GM19238 (cell line): Measurements from ENCODE around the gene IFNGR2.
"Not testable (repeated sequence)": the region's sequence is repeated elsewhere in the genome, so short reads cannot be mapped to it uniquely, and the experiment has no call there.

Experiments
- DNase-seq: peaks from one replicate; pipeline ENCODE4 v3.0.0; 2011; ENCODE audit warnings: low spot score; ENCODE audit not compliant: insufficient read length

IFNGR2 gene

DNA sequence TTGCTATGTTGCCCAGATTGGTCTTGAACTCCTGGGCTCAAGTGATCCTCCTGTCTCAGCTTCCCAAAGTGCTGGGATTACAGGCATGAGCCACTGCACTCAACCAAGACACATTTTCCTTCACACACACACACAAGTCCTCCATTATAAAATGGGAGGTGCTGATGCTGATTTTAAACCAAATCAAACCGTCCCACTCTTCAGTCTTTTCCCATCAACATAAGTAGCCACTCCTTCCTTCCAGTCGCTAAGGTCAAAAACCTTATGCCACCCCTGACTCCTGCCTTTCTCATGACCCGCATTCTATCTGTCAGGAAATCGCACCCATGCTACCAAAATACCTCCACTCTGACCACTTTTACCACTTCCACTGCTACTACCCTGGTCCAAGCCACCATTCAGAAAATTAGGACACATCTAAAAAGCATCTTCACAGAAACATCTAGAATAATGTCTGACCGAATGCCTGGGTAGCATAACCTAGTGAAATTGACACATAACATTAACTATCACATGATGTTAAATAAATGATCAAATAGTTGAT is 28.0 kb upstream of the IFNGR2 start:
- DNase-seq = no peak

DNA sequence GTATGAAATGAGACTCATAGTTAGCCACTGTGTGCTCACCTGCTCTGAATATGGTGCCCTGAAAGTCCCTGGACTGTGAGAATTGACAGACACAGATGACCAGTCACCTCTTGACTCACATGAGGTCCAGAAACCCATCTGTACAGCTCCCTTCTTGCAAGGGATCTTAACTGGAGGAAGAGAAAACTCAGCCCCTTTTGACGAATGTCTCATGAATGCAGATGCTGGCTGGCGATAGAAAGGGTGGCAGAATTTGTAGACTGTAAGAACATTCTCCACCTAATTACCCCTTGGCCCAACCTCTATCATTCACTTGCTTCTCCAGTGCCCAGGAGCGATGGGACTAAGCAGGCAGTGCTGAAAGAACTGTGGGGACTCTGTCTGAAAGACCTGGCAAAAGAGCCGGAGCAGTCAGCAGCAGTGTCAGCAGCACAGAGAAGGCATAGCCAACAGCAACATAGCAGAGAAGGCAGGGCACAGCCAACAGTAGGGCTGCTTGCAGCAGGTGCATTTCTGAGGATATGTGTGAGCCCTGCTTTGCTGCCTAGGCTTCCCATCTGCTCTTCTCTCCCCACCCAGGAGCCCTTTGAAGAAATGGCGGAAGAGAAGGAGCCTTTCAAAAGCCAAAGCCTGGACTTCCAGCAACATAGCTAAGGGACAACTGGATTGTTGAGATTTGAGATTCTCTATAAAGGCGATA is 25.8 kb upstream of the IFNGR2 start:
- DNase-seq = no peak

GRCh38 chr21:33378081-33378480 is 25.1 kb upstream of the IFNGR2 start:
- no peak for DNase-seq

DNA sequence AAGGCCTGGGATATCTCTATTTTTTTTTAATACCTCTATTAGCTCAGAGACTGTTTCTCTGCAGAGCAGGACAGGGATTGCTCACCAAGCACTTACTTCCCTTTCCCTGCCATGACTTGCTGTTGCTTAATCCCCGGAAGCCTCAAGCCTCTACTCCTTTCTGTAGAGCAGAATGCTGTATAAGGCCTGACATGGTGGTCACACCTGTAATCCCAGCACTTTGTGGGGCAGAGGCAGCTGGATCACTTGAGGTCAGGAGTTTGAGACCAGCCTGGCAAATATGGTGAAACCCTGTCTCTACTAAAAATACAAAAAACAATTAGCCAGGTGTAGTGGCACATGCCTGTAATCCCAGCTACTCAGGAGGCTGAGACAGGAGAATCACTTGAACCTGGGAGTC is 23.3 kb upstream of the IFNGR2 start:
- not testable (repeated sequence) for DNase-seq

GRCh38 chr21:33380483-33380998 is 22.7 kb upstream of the IFNGR2 start:
- no peak for DNase-seq

DNA sequence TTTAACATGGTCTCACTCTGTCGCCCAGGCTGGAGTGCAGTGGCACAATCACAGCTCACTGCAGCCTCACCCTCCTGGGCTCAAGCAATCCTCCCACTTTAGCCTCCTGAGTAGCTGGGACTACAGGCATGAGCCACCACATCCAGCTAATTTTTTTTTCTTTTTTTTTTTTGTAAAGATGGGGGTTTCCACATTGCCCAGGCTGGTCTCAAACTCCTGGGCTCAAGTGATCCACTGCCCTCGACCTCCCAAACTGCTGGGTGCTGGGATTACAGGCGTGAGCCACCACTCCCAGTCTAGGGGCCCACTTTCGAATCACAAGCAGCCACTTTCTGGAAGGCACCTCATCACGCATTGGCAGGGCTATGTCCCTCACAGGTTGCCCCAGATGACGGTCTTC is 21.8 kb upstream of the IFNGR2 start:
- DNase-seq = not testable (repeated sequence)

- DNase-seq = no peak
These were observed 19.9 kb upstream of the IFNGR2 start for GRCh38 chr21:33383056-33383888.

DNA sequence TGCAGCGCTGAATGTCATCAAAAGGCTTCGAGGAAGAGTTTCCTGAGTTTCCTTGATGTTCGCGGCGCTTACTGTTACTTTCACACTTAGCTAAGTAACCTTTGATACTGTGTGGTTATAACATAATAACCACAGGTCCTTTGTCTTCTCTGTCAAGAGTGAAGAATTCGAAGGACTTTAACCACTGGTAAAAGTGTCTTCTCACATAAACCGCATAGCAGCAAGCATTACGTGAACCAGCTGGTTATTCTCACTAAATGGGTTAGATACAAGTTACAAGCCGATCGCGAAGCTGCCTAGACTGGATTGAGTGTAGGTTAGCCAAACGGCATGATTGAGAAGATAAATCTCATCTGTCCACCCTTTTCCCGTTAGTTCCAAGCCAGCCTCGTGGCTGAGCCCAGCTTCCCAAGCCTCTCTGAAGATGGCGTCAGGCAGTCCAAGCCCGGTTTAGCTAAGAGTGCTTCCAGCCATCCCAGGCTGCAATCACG is 18.3 kb upstream of the IFNGR2 start:
- DNase-seq = no peak

DNA sequence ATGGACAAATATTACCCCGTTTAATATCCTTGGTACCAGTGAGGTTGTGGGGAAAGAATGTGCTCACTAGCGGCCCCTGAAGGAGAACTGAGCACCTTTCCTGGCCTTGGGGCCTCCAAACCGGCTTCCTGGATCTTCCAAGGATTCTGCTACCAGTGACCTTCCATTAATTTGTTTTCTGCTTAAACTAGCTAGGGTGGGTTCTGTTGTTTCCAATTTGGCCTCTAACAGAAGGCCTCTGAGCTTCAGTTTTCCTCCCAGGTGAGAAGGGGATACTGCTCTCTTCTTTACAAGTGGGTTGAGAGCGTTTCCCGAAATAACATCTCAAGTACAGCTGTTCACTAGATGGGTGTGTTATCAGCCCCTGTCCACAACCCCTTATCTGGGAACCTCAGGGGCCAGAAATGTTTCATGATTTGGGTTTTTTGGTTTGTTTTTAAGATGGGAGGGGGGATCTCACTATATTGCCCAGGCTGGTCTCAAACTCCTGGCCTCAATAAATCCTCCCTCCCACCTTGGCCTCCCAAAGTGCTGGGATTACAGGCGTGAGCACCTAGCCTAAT is 16.9 kb upstream of the IFNGR2 start:
- no peak for DNase-seq

GRCh38 chr21:33387294-33387693 is 15.9 kb upstream of the IFNGR2 start:
- no peak for DNase-seq

- DNase-seq = no peak
These were observed 15.0 kb upstream of the IFNGR2 start for GRCh38 chr21:33388188-33388587.

DNA sequence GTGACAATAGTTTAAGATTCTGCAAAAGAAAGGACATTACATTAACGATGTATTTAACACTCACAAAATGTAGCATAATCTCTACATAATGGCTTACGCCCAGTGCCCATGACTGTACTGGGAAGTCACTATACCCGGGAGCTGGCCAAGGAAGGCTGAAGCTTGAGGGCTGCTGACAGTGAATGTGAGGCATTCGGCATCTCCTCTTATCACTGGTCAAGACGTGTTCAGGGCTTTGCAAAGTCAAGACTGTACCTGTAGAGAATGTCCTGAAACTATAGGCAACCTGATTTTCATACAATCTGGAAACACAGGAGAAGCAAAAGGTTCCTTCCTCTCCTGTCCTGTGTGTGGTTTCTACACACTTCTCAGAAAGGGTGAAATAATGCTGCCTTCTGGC is 12.7 kb upstream of the IFNGR2 start:
- no peak for DNase-seq

DNA sequence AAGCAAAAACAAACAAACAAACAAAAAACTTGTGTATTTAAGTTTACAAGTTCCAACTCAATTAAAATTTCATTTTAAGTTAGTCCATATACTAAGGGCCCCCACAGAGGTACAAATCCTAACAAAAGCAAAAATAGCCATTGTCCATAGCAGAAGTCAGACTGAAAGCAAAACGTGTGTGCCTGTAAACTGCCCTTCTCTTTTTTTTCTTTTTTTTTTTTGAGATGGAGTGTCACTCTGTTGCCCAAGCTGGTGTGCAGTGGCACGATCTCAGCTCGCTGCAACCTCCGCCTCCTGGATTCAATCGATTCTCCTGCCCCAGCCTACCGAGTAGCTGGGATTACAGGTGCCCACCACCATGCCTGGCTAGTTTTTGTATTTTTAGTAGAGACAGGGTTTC is 11.6 kb upstream of the IFNGR2 start:
- DNase-seq = no peak

DNA sequence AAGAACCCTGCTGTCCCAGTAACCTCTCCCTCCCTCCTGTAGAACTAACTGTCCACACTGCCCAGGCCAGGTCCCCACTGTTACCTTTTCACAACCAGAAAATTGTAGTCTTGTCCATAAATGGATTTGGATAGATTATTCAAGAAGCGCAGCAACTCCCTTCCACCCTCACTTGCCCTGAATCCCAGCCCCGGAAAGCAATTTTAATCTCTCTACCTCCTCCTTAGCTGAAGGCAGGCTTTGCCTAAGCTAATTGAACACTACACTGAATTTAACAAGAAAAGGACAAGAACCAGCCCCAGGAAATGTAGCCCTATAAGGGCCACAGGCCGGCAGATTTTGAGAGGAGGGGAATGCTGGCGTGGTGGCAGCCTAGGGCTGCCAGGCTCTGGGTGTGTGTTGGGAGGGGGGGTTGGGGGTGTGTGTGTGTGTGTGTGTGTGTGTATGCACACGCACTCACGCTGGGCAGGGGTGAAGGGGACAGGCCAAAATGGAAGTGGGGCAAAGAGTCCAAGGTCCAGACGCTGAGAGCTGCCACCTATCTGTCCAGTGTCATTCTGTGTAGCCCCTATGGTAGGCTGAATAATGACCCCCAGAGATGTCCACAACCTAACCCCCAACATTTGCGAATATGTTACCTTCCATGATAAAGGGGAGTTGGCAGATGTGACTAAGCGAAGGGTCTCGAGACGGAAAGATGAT is 10.8 kb upstream of the IFNGR2 start:
- no peak for DNase-seq

DNA sequence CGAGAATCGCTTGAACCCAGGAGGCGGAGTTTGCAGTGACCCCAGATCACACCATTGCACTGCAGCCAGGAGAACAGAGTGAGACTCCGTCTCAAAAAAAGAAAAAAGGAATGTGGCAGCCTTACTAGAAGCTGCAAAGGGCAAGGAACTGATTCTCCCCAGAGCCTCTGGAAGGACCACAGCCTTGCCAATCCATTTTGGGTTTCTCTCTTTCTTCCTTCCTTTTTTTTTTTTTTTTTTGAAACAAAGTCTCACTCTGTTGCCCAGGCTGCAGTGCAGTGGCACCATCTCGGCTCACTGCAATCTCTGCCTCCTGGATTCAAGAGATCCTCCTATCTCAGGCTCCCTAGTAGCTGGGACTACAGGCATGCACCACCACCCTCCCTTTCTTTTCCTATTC is 9.9 kb upstream of the IFNGR2 start:
- no peak for DNase-seq

GRCh38 chr21:33394260-33394659 is 9.0 kb upstream of the IFNGR2 start:
- DNase-seq = no peak

DNA sequence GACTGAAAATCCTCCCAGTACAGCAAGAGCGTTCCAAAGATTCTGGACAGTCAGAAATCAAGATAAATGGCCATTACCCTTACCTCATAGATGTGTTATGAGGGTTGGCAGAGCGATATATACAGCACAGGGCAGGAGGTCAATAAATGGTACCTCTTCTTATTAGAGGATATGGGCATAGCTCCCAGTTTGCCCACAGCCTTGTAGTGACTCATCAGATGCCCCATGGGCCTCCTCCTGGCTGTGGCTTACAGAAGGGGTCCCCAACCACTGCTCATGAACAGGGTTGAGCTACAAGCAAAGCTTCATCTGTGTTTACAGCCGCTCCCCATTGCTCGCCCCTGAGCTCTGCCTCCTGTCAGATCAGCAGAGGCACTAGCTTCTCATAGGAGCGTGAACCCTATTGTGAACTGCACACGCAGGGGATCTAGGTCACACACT is 7.3 kb upstream of the IFNGR2 start:
- no peak for DNase-seq

GRCh38 chr21:33396436-33396835 is 6.8 kb upstream of the IFNGR2 start:
- no peak for DNase-seq

DNA sequence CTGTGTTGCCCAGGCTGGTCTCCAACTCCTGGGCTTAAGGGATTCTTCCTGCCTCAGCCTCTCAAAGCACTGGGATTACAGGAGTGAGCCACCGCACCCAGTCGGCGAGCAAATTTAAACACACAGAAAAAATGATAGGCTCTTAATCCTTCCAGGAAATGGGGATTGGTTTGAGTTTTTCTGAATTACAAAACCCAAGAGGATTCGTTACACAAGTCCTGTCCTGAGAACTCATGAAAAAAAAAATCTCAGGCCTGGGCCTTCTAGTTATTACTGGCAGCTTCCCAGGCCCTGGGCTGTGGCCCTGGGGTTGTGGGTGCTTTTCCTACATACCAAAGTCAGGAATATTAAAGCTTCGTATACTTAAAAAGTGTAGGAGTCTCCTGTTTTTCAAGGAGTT is 6.3 kb upstream of the IFNGR2 start:
- DNase-seq = no peak

DNA sequence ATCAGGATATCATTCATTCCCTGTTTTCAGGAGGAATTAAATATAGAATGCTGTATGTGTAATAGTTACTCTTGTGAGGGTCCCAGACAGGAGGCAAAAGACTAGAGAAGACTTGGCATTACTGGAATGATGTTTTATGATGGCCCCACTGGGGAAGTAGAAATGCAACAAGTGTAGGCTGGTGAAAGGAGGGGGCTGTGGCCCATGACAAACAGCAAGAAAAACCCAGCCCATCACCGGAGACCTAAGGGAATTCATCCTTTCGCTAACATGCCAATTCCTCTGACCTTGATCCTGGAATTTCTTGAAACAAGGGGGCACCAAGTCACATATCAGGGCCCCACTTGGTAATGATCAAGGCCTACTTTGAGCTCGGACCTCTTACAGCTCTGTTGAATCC is 5.5 kb upstream of the IFNGR2 start:
- no peak for DNase-seq

DNA sequence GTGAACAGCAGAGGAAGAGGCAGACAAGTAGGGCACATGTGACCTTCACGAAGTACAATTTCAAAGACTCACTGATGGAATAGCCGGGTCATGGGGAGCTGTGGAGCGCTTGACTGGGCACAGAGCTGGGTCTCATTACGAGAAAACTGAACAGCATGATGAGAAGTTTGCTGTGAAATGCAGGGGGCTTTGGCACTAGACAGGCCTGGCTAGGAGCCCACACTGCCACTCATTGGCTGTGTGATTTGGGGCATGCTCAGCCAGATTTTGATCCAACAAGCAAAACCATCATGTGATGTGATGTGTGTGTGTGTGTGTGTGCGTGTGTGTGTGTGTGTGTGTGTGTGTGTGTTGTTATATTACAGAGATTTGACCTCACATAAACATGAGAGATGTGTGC is 4.9 kb upstream of the IFNGR2 start:
- no peak for DNase-seq
